HG02763 (cell line): ENCODE measurements around the gene COLQ.

Source experiments
- ATAC-seq: cut with Tn5 transposase; IDR thresholded peaks from one replicate; pipeline ENCODE4 v1.9.1; 2021; ENCODE audit warnings: mild to moderate bottlenecking, moderate library complexity; ENCODE audit not compliant: unreplicated experiment

COLQ gene

DNA sequence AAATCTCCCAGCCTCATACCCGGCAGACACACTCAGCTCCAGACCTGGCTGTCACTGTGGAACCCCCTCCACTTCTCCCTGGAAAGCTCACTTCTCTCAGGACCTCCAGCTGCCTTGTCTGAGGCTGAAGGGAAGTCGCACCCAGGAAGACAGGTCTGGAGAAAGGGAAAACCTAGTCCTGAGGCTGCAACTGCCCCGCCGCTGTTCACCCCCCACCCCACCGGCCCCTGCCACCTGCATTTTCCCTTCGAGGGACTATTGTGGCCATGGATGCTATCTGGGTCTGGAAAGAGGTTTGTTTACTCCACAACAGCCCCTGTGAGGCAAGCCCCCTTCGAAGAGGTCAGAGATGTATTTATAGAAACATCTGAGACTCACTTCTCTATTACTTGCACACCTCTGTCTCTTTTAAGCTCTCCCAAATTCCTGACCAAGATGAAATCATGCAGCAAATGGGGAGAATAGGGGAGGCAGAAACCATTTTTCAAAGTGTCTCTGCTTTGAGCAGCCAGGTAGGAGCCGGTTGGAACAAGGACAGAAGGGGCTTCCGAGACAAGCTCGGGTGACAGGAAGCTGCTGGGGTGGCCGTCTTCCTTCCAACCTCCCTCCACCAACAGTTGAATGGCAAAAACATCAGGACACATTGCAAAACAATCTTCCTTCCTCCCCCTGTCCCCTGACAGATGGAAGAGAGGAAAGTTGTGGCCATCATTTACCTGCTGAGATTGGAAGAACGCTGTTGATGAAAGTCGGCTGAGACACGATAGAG, 518 bp downstream of the COLQ start:
- no peak for ATAC-seq

- no peak for ATAC-seq
Observed at GRCh38 chr3:15520185-15520584, 1.3 kb downstream of the COLQ start.

DNA sequence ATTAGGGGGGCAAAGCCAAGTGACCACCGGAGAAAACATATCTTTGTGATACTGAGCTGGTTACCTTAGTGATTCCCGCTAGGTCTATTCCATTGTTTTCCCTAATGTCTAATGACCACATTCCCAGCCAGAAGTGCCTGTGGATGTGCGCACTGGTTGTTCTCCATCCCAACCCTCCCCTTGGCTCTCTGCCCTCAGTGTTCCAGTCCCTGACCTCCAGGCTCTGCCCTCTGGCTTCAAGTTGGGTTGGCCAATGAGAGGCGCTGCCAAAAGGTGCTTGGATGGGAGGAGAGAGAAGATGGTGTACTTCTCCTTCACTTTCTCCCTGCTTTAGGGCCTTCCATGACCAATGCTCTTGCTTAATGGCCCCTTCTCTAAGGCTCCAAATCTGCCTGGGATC, 2.4 kb downstream of the COLQ start:
- ATAC-seq: no peak

- ATAC-seq: no peak
Observed at GRCh38 chr3:15514663-15515340, 6.7 kb downstream of the COLQ start.

GRCh38 chr3:15513810-15514662, 7.5 kb downstream of the COLQ start:
- ATAC-seq: no peak

DNA sequence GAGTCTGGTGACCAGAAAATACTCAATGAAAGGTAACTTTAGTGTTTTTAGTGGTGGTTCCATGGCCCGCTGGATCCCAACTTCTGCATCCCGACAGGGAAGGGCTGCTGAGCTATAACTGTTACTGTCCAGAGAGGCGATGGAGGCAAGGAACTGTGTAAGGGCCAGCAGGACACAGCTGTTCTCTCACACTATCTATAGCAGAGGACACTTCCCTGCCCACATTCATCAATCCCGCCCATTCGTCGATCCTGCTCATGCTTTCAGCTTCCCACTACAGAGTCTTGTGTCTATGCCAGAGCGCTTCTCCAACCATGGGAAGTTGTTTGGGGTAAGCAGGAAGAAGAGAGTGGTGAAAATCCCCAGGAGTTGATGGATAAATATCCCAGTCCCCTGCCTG, 8.4 kb downstream of the COLQ start:
- ATAC-seq: no peak

GRCh38 chr3:15512166-15512565, 9.3 kb downstream of the COLQ start:
- no peak for ATAC-seq

GRCh38 chr3:15511156-15511555, 10.3 kb downstream of the COLQ start:
- ATAC-seq: no peak

- no peak for ATAC-seq
Observed at GRCh38 chr3:15510493-15510892, 11.0 kb downstream of the COLQ start.

GRCh38 chr3:15506571-15506970, 14.9 kb downstream of the COLQ start:
- no peak for ATAC-seq

DNA sequence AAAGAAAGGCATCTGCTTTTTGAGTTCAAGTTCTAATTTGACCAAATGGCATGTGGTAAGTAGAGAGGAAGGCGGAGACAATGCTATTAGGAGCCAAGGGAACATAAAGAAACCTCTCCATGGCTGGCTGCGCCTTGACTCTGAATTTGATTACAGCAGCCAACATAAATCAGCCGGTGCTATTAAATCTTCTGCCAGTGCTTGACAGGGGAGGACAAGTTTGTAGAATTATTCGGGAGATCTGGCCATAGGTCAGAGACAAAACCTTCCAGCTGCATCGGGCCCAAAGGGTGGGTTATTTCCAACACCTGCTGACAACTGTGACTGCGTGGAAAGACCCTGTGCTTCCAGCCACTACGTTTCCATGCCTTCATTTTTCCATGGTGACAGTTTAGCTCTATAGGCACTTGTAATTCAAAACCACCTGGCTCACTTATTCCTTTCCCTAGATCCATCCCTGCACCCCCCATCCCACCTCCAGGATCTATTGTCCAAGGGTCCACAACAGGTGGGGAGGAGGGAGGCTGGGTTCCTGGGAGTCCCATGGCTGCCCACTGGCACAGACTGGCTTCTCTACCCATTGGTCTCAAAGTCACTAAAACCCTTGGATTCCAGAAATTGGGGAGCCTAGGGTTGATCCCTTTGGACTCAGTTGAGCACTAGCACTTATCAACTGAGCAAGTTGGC, 15.9 kb downstream of the COLQ start:
- ATAC-seq: no peak

DNA sequence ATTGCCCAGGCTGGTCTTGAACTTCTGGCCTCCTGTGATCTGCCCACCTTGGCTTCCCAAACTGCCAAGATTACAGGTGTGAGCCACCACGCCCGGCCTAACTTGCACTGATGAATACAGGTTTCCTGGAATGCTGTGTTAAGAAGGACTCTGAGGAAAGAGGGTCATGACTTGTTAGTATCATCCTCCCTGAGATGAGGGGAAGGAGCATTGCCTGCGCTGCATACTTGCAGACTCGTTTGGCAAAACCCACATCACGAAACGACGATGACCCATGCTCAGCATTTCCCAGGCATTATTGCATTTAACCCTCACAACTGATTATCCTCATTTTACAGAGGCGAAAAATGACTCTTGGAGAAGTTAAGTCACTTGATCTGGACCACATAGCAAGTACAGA, 18.9 kb downstream of the COLQ start:
- no peak for ATAC-seq

- ATAC-seq: no peak
Observed at GRCh38 chr3:15501126-15501525, 20.4 kb downstream of the COLQ start.

- ATAC-seq: no peak
Observed at GRCh38 chr3:15500107-15500724, 21.3 kb downstream of the COLQ start.

DNA sequence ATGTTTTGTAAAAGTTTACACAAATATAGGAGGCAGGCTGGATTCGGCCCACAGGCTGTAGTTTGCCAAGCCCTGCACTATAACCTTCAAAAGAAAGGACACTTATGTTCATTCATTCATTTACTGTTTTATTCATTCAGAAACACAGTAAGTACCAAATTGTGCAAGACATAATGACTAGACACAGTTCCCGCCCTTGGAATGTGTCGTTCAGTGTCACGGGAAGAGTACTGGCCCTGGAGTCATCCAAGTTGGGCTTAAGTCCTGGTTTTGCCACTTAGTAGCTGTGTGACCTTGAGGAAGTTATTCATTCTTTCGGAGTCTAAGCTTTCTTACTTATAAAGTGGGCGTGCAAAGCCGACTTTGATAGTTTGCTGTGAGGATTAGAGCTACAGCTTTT, 22.0 kb downstream of the COLQ start:
- no peak for ATAC-seq

DNA sequence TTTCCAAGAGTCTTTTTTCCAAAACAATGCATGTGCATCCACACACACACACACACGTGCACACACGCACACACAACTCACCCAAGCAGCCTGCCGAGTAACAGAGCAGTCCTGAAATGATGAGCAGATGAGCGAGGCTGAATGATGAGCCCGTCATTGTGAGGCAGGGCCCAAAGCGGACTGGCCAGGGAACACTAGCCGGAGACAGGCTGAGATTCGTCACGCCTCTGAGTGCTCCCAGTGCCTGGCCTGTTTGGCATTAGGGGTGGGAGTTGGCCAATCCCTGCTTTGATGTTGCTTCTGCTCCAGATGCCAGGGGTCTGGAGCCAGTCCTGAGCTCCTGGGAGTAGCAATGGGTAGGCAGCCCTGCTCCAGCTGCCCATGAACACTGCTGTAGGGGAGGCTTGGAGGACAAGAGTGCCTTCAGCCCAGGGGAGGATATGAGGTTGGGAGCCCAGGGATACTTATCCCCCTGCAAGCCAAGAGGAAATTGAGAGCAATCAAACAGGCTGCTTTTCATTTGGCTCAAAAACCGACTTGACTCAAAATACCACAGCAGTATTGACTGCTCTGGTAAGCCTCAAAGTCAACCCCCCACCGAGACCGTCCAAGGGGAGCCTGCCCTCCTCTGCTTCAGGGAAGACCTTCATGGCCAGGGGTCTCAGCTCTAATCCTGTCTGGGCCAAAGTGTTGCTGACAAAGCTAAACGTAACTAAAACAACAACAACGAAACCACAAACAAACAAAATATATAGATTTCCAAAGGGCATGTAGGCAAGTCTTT, 22.9 kb downstream of the COLQ start:
- no peak for ATAC-seq

GRCh38 chr3:15497964-15498363, 23.5 kb downstream of the COLQ start:
- no peak for ATAC-seq

DNA sequence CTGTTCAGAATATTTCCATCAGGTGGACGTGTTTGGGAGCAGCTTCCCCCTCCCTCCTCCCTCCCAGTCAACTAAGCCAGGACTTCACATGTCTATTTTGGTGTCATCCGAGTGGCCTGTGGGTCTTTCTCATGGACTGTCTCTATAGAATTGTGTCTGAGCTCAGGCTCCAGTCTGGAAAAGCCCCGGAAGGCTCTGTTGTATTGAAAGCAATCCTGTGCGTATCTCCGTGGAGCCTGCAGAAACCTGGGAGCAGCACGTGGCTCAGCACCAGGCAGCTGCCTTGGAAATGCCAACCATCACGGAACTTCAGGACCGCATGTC, 25.2 kb downstream of the COLQ start:
- no peak for ATAC-seq

DNA sequence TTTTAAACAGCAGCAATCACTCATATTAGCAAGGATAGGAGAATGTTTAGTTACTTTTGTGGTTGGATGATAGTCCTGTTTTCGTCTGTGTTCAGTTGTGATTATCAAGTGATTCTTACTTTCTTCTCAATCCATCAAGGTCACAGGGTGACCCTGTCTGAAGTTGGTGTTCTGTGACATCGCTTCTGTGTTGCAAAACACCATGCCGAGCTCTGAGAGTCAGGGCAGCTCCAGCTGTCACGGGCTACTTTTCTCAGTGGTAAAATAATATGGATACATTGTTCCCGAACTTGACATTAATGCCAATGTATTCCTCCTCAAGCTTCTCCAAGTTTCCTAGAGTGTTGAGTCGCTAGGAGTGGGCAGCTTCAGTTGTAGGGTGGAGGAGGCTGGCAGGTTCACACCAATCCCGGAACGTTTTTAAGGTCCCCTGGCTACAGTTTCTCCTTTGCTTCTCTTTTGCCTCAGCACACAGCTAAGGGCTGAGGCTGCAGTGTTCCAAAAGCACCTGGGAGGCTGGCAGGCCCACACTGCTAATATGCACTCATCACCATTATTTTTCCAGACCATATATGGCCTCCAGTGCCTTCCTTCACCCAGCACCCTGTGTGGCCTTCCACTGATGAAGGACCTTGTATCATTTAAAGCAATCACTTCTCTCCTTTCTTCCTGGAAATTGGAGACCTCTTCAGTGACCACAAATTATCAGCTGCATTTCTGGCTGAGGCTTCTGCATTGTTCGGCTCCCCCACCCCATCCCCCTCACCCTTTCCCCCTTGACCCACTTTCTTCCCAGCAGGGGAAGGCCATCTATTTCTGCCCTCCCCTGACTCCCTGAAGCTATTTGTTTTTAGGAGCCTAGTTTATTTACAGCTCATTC, 25.8 kb downstream of the COLQ start:
- no peak for ATAC-seq
